Suprapubic skin (tissue), 3 donors: Measurements from ENCODE around the gene CD6.

Experiments
- CTCF ChIP-seq, 2 donors: fragments of 200-600 bp in 1 of 2; fragments of 450-650 bp in 1 of 2; sonication (generic) in 1 of 2; IDR thresholded peaks; one replicate each; pipeline ENCODE4 v1.5.1; 2016 to 2019; ENCODE audit warnings: antibody characterized with exemption in 2 of 2, mild to moderate bottlenecking in 1 of 2, moderate library complexity in 1 of 2
- EP300 ChIP-seq: sonication (generic); formaldehyde crosslinking; IDR thresholded peaks from one replicate; pipeline ENCODE4 v1.6.1; 2017; ENCODE audit warnings: antibody characterized with exemption

GRCh38 chr11:60996381-60997138 is 25.1 kb downstream of the CD6 start:
- TF ChIP-seq CTCF (IDR thresholded peaks at IDR 0.05) (no peak), EP300 (no peak)
